ENCODE measurements around the gene ZNF561.
A peak's percentile ranks its signal among the peaks of the same experiment; 100 is the strongest.
"Not testable (repeated sequence)": the region's sequence is repeated elsewhere in the genome, so short reads cannot be mapped to it uniquely, and the experiment has no call there.

Gene ZNF561

GRCh38 chr19:9621156-9622037, at the start of gene ZNF561:
Gene ZNF561 (minus strand): TSS chr19:9621232. CDS start chr19:9619456, 1,776 bp downstream.
- peak; percentile 88 for DNase-seq

- no peak for DNase-seq
Observed at GRCh38 chr19:9668544-9668943, 47.5 kb upstream of the ZNF561 start.

GRCh38 chr19:9667898-9668297, 46.9 kb upstream of the ZNF561 start:
- DNase-seq, result no peak

GRCh38 chr19:9658769-9659168, 37.7 kb upstream of the ZNF561 start:
- DNase-seq, result no peak

- DNase-seq, result not testable (repeated sequence)
Observed at GRCh38 chr19:9653066-9653555, 32.1 kb upstream of the ZNF561 start.

- not testable (repeated sequence) for DNase-seq
Observed at GRCh38 chr19:9651464-9651863, 30.4 kb upstream of the ZNF561 start.

GRCh38 chr19:9650345-9650744, 29.3 kb upstream of the ZNF561 start:
- DNase-seq, result no peak

- DNase-seq, result no peak
Observed at GRCh38 chr19:9645472-9645871, 24.4 kb upstream of the ZNF561 start.

GRCh38 chr19:9644472-9644871, 23.4 kb upstream of the ZNF561 start:
- no peak for DNase-seq

- DNase-seq, result no peak
Observed at GRCh38 chr19:9641810-9642209, 20.8 kb upstream of the ZNF561 start.

GRCh38 chr19:9640956-9641355, 19.9 kb upstream of the ZNF561 start:
- no peak for DNase-seq

- DNase-seq, result no peak
Observed at GRCh38 chr19:9636018-9636417, 15.0 kb upstream of the ZNF561 start.

GRCh38 chr19:9627856-9628255, 6.8 kb upstream of the ZNF561 start:
- DNase-seq, result no peak

- no peak for DNase-seq
Observed at GRCh38 chr19:9622531-9622930, 1.5 kb upstream of the ZNF561 start.

- DNase-seq, result no peak
Observed at GRCh38 chr19:9620842-9621155, 233 bp downstream of the ZNF561 start.

- DNase-seq, result no peak
Observed at GRCh38 chr19:9615844-9616243, 5.2 kb downstream of the ZNF561 start.

- no peak for DNase-seq
Observed at GRCh38 chr19:9610484-9611113, 10.4 kb downstream of the ZNF561 start.

- DNase-seq, result no peak
Observed at GRCh38 chr19:9608912-9609311, 12.1 kb downstream of the ZNF561 start.

GRCh38 chr19:9597027-9597426, 24.0 kb downstream of the ZNF561 start:
- peak; percentile 55 for DNase-seq

GRCh38 chr19:9586764-9587163, 34.3 kb downstream of the ZNF561 start:
- DNase-seq, result peak; percentile 71

GRCh38 chr19:9584073-9584833, 36.8 kb downstream of the ZNF561 start, which contains the start of gene ZNF121:
Gene ZNF121 (minus strand): TSS chr19:9584504. CDS start chr19:9568097, 16,407 bp downstream.
- DNase-seq, result peak; percentile 89

GRCh38 chr19:9582081-9582725, 38.8 kb downstream of the ZNF561 start:
- DNase-seq, result not testable (repeated sequence)

GRCh38 chr19:9580728-9581127, 40.3 kb downstream of the ZNF561 start:
- DNase-seq, result no peak

All from activated CD4-positive, alpha-beta T cell treated with anti-CD3 and anti-CD28 coated beads, Interleukin-2, Interleukin-6, amounts not matched to agents 100 ng/mL and 50 ng/mL, durations not matched to agents 16 hours and 8 hours (primary cell).